Psoas muscle (tissue), 8 donors: ENCODE measurements around the gene GRK5. TPM values are rescaled to one million over a fixed set of nuclear protein-coding genes. Genes with fewer than 3 reads are reported as not detected.

Experiments
- ATAC-seq, 4 donors: fragments of 200-7000 bp; cut with Tn5 transposase; one replicate each; pipeline ENCODE4 v1.9.1; 2020; ENCODE audit warnings: moderate library complexity in 3 of 4, mild to moderate bottlenecking in 2 of 4
- DNase-seq, 2 donors: peaks; one replicate each; pipeline ENCODE4 v3.0.0-alpha.2; 2020
- H3K27ac ChIP-seq: fragments of 200-600 bp; one replicate; pipeline ENCODE4 v1.8.0; 2022
- H3K27me3 ChIP-seq, 3 donors: fragments of 200-600 bp in 1 of 3; one replicate each; pipeline versions ENCODE4 v1.6.1 to v1.8.0; 2013 to 2022; ENCODE audit warnings: low read length in 2 of 3, mild to moderate bottlenecking in 2 of 3, moderate library complexity in 1 of 3; ENCODE audit not compliant: insufficient read depth in 3 of 3
- H3K36me3 ChIP-seq, 2 donors: fragments of 200-600 bp in 1 of 2; one replicate each; pipeline versions ENCODE4 v1.6.1 to v1.8.0; 2013 to 2022; ENCODE audit warnings: low read depth in 1 of 2, mild to moderate bottlenecking in 1 of 2, moderate library complexity in 1 of 2; ENCODE audit not compliant: insufficient read depth in 1 of 2
- H3K4me1 ChIP-seq: fragments of 200-600 bp; one replicate; pipeline ENCODE4 v1.8.0; 2022
- H3K4me3 ChIP-seq: fragments of 200-600 bp; one replicate; pipeline ENCODE4 v1.8.0; 2022; ENCODE audit warnings: mild to moderate bottlenecking
- H3K9me3 ChIP-seq: fragments of 200-600 bp; one replicate; pipeline ENCODE4 v1.8.0; 2022
- WGBS, 3 donors: extraction: QIAGEN DNeasy Blood & Tissue Kit; methylation state at CpG; one replicate each; pipeline versions ENCODE4 v1.1.6 to v1.1.7; 2013; 5-methylcytosine and 5-hydroxymethylcytosine counted together
- intact Hi-C, 2 donors: fragments of 100-400 bp; cut with DNase I; formaldehyde crosslinking; loops; one replicate each; pipeline versions ENCODE4 v1.11.0 to v1.14.2; 2022
- polyA plus RNA-seq, 3 donors: library from polyadenylated mRNA; stranded (reverse); fragments of 200-250 nt; gene quantifications; one replicate each; pipeline ENCODE4 v1.2.3, GENCODE V29; 2013
- total RNA-seq, 4 donors: library from RNA; stranded (reverse); fragmentation: NEBNext Ultra II Directional in 2 of 4; extraction: Animal tissue kit (Norgen Biotek cat#: 25700) in 2 of 4; gene quantifications; one replicate each; pipeline versions ENCODE4 v1.2.1 to v1.2.4, GENCODE V29; 2021 to 2023
- TF ChIP-seq, protein P1 (sequence below): fragments of 200-600 bp; IDR thresholded peaks from one replicate; pipeline ENCODE4 v1.8.0; 2022; ENCODE audit warnings: antibody characterized with exemption
- donor health status: healthy with polysubstance abuse.
- donor health status: DM: no; HTN: no; CAD: no; lungs with moderate emphysema.
- donor health status: Bipolar disorder and iron deficiency.
- donor health status: healthy.
- donor health status: DM: yes; HTN: yes; CAD: no.
- donor health status: DM: no; HTN: no; CAD: no.
- donor health status: DM: no; HTN: no; CAD: no.
- donor health status: DM: yes; HTN: yes; CAD: no.

The GRK5 gene
- total and polyA plus RNA-seq, 7 donors, result 7.0 to 15.5 (median 8.0) TPM

DNA sequence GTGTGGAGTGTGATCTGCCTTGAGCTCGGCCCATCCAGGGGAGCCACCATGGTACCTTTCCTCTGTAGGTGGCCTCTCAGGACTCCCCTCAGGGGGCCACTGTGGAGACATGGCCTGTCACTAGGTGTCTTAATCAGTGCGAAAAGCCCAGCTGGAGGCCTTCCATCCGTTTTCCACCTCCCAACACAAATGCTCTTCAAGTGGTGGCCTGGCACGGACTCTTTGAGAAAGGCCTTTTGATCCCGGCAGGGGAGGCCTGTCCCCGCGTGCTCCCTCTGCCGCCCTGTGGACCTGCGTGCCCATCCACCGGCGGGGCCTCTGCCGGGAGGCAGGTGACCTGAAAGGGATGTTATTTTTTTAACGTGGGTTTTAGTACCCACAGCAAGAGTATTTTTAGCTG is 185.6 kb downstream of the GRK5 start:
- TF ChIP-seq, protein P1, sequence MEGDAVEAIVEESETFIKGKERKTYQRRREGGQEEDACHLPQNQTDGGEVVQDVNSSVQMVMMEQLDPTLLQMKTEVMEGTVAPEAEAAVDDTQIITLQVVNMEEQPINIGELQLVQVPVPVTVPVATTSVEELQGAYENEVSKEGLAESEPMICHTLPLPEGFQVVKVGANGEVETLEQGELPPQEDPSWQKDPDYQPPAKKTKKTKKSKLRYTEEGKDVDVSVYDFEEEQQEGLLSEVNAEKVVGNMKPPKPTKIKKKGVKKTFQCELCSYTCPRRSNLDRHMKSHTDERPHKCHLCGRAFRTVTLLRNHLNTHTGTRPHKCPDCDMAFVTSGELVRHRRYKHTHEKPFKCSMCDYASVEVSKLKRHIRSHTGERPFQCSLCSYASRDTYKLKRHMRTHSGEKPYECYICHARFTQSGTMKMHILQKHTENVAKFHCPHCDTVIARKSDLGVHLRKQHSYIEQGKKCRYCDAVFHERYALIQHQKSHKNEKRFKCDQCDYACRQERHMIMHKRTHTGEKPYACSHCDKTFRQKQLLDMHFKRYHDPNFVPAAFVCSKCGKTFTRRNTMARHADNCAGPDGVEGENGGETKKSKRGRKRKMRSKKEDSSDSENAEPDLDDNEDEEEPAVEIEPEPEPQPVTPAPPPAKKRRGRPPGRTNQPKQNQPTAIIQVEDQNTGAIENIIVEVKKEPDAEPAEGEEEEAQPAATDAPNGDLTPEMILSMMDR, result no peak
- DNase-seq, result no peak
- no peaks in the 10 kb centered on the region for H3K36me3 ChIP-seq
- no peak for ATAC-seq
- H3K4me1 ChIP-seq, result peaks cover 6% of the 10 kb centered on the region
- 71 to 83% (median 76%) methylated on average over 13 of the region's 13 CpGs for WGBS, 3 donors
- H3K27me3 ChIP-seq, result no peaks in the 10 kb centered on the region
- H3K4me3 ChIP-seq, result no peak overlapping the region
- no peaks in the 10 kb centered on the region for H3K9me3 ChIP-seq
- intact Hi-C loops, result no loop called here
- no peak overlapping the region for H3K27ac ChIP-seq

DNA sequence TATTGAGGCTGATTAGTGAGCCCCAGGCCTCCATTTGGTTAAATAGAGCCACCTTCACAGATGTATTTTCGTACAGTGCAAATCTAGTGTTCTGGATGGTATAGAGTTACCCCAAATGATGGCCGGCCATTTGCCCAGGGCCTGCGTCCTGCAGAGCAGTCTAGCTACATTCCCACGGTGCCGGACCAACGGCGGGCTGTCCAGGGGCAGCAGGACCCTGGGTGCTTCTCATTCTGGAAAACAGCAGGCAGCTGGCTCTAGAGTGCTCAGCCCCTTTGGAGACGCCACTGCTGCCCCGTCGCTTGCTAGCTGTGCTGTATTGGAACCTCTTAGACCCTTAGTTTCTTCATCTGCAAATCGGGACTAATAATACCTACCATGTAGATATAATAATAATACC is 186.1 kb downstream of the GRK5 start:
- H3K4me1 ChIP-seq, result peaks cover 6% of the 10 kb centered on the region
- WGBS, 3 donors, result 77 to 89% (median 85%) methylated on average over 11 of the region's 11 CpGs
- no peak for DNase-seq
- H3K36me3 ChIP-seq, result no peaks in the 10 kb centered on the region
- intact Hi-C loops, result no loop called here
- H3K27me3 ChIP-seq, result no peaks in the 10 kb centered on the region
- TF ChIP-seq, protein P1, result no peak
- no peak for ATAC-seq
- no peaks in the 10 kb centered on the region for H3K9me3 ChIP-seq
- H3K4me3 ChIP-seq, result no peak overlapping the region
- H3K27ac ChIP-seq, result no peak overlapping the region

DNA sequence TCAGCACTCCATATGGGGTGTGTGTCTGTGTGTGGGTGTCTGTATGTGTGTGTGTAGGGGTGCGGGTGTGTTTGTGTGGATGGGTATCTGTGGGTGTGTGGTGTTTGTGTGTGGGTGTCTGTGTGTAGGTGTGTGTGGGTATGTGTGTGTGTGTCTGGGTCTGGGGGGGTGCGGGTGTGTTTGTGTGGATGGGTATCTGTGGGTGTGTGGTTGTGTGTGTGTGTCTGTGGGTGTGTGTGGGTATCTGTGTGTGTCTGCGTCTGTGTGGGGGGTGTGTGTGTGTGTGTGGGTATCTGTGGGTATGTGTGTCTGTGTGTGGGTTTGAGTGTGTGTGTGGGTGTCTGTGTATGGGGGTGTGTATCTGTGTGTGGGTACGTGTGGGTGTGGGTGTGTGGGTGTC is 186.5 kb downstream of the GRK5 start:
- H3K27me3 ChIP-seq, result no peaks in the 10 kb centered on the region
- H3K4me3 ChIP-seq, result no peak overlapping the region
- 93 to 98% (median 95%) methylated on average over 4 of the region's 4 CpGs for WGBS, 3 donors
- peaks cover 6% of the 10 kb centered on the region for H3K4me1 ChIP-seq
- TF ChIP-seq, protein P1, result no peak
- ATAC-seq (no peak), DNase-seq (no peak)
- intact Hi-C loops, result no loop called here
- no peaks in the 10 kb centered on the region for H3K36me3 ChIP-seq
- H3K9me3 ChIP-seq, result no peaks in the 10 kb centered on the region
- no peak overlapping the region for H3K27ac ChIP-seq

DNA sequence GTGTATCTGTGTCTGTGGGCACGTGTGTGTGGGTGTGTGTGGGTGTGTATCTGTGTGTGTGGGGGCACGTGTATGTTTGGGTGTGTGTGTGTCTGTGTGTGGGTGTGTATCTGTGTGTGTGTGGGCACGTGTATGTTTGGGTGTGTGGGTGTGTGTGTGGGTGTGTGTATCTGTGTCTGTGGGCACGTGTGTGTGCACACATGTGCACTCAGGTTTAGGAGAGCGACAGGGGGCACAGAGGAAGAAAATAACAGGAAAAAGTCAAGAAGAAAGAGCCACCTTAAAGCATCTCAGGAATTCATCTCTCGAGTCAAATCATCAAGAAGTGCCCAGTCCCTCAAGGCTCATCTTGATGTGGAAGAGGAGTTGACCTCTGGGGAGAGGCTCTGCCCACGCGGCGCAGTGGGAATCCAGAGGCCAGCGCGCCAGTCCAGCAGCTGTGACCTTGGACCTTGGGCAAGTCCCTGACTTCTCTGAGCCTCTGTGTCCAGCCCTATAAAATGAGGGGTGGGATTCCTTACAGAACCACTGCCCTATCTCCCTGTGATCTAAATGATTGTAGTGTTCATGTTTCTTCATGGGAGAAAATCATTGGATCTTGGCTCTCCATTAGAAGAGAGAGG is 187.4 kb downstream of the GRK5 start:
- H3K4me3 ChIP-seq, result no peak overlapping the region
- peak in 3 of 4 donors; percentile 10 to 17 (median 16) for ATAC-seq
- H3K9me3 ChIP-seq, result no peaks in the 10 kb centered on the region
- no peaks in the 10 kb centered on the region for H3K36me3 ChIP-seq
- peak overlapping the region; percentile 50 for H3K27ac ChIP-seq
- no peak for DNase-seq
- WGBS, 3 donors, result 55 to 74% (median 59%) methylated on average over 9 to 10 of the region's 11 CpGs
- H3K27me3 ChIP-seq, result no peaks in the 10 kb centered on the region
- intact Hi-C loops, result no loop called here
- peaks cover 6% of the 10 kb centered on the region for H3K4me1 ChIP-seq
- TF ChIP-seq, protein P1, result no peak
